ENCODE results near the gene RAD51AP1. TPM values are rescaled to one million over a fixed set of nuclear protein-coding genes. Genes with fewer than 3 reads are reported as not detected.

The RAD51AP1 gene, protein sequence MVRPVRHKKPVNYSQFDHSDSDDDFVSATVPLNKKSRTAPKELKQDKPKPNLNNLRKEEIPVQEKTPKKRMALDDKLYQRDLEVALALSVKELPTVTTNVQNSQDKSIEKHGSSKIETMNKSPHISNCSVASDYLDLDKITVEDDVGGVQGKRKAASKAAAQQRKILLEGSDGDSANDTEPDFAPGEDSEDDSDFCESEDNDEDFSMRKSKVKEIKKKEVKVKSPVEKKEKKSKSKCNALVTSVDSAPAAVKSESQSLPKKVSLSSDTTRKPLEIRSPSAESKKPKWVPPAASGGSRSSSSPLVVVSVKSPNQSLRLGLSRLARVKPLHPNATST
- polyA plus RNA-seq (2011; rRNA removed) (4.3 and 8.2 TPM in 2 replicates), polyA minus RNA-seq (2011; rRNA and poly(A)+ RNA removed) (0.64 and 4.1 TPM in 2 replicates)

DNA sequence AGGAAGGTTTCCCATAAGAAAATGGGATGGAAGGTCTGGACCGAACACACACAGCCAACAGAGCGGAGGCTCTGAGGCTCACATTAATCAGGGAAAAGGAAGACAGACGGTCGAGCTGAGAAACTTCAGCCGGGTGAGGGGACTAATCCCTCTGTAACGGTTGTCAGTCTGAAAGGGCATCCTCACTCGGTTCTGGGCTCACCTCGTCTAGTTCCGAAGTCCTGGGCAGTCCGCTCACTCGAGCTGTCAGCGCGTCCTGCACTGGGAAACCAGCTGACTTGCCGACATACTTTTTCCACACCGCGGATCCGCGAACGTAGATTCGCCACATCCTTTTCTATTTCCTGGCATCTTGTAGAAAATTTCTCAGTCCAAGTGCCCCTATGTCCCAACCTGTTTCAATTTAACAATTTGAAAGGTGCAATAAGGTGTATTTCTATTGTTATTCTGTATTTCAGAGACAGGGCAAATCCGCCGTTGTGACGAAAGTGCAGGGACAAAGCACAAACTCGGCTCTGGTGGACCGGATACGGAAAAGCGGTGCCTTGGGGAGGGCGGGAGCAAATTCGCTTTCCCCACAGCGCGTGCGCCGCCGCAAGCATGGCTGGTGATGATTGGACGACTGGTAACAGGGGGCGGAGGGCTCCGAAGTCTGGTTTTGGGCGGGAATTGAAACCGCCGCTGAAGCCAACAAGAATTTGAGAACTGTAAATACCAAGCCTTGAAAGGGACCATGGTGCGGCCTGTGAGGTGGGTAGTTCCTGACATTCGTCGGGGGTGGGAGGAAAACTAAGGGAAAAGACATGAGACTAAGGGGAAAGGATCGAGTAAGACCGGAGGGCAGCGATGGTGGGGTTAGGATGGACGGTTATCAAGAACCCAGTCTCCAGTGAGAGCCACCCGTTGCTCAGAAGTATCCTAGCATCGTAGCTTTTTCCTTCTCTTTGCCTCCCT lies at the start of gene RAD51AP1:
RAD51AP1 (plus strand) TSS at position 684 of the 954 bp plus-strand sequence; CDS start at position 734, 50 bp downstream.
- peak; percentile 96 for DNase-seq (ENCODE audit: low read depth, low spot score)
- H3K4me3 ChIP-seq (ENCODE audit: low read depth, low read length) = peak within 1 kb of the TSS; percentile 95
- TF ChIP-seq, protein P1, sequence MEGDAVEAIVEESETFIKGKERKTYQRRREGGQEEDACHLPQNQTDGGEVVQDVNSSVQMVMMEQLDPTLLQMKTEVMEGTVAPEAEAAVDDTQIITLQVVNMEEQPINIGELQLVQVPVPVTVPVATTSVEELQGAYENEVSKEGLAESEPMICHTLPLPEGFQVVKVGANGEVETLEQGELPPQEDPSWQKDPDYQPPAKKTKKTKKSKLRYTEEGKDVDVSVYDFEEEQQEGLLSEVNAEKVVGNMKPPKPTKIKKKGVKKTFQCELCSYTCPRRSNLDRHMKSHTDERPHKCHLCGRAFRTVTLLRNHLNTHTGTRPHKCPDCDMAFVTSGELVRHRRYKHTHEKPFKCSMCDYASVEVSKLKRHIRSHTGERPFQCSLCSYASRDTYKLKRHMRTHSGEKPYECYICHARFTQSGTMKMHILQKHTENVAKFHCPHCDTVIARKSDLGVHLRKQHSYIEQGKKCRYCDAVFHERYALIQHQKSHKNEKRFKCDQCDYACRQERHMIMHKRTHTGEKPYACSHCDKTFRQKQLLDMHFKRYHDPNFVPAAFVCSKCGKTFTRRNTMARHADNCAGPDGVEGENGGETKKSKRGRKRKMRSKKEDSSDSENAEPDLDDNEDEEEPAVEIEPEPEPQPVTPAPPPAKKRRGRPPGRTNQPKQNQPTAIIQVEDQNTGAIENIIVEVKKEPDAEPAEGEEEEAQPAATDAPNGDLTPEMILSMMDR (IDR thresholded peaks at IDR 0.05; ENCODE audit: low read depth, low read length) = no peak
- no peaks in the 10 kb centered on the region for H3K27me3 ChIP-seq (ENCODE audit: control insufficient read depth, insufficient read depth, low read length)
- H3K27ac ChIP-seq (ENCODE audit: low read depth, low read length) = peak within 1 kb of the TSS; percentile 87
- POLR2A ChIA-PET = no interaction called here
- CTCF ChIA-PET = interaction anchor here (0.6 kb wide), 1 partner anchor 219 kb away, joined by 3 read pairs; no protein-coding TSS in a partner anchor
- no peaks in the 10 kb centered on the region for H3K9me3 ChIP-seq (ENCODE audit: control insufficient read depth, insufficient read depth, low read length)

DNA sequence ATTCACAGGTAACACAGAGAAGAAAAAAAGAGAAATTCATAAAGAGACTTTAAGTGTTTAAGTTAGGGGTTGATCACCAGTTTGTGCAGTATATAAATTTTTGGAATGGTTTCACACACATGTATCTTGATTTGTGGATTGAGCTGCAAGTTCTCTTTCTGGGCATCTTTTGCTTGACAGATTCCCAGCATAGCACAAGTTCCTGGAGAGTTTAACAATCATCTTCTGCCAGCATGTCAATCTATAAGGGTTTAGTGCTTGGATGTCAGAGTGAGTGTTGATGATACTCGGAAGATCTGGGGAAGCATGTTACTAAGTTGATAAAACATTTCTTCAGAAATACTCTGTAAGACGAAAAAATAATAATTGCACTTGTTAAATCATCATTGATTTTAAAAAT lies 49.1 kb upstream of the RAD51AP1 start:
- ChIA-PET CTCF (no interaction called here), POLR2A (no interaction called here)
- Histone ChIP-seq H3K4me3 (ENCODE audit: low read depth, low read length) (no peak overlapping the region), H3K9me3 (ENCODE audit: control insufficient read depth, insufficient read depth, low read length) (no peaks in the 10 kb centered on the region), H3K27ac (ENCODE audit: low read depth, low read length) (no peak overlapping the region), H3K27me3 (ENCODE audit: control insufficient read depth, insufficient read depth, low read length) (no peaks in the 10 kb centered on the region)
- TF ChIP-seq, protein P1 (IDR thresholded peaks at IDR 0.05; ENCODE audit: low read depth, low read length) = no peak
- no peak for DNase-seq (ENCODE audit: low read depth, low spot score)

DNA sequence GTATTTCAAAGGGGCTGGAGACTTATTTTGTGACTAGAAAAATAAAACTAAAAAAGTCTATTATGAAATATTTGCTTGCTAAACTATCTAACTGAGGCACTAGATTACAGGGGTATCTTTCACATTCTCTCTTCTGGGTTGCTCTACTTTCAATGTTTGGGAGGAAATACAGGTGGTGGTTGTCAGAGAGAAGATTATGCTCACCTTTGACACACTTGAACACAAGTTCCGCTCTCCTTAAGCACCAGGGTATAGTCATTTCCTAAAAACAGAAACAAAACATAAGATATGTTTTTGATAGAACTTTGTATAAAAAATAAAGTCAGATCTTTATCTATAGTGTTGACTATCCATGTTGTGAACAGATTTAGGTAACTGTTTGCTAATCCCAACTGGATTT lies 47.7 kb upstream of the RAD51AP1 start:
- TF ChIP-seq, protein P1 (IDR thresholded peaks at IDR 0.05; ENCODE audit: low read depth, low read length) = no peak
- DNase-seq (ENCODE audit: low read depth, low spot score) = no peak
- H3K4me3 ChIP-seq (ENCODE audit: low read depth, low read length) = no peak overlapping the region
- H3K9me3 ChIP-seq (ENCODE audit: control insufficient read depth, insufficient read depth, low read length) = no peaks in the 10 kb centered on the region
- H3K27me3 ChIP-seq (ENCODE audit: control insufficient read depth, insufficient read depth, low read length) = no peaks in the 10 kb centered on the region
- POLR2A ChIA-PET = no interaction called here
- CTCF ChIA-PET = no interaction called here
- H3K27ac ChIP-seq (ENCODE audit: low read depth, low read length) = no peak overlapping the region

DNA sequence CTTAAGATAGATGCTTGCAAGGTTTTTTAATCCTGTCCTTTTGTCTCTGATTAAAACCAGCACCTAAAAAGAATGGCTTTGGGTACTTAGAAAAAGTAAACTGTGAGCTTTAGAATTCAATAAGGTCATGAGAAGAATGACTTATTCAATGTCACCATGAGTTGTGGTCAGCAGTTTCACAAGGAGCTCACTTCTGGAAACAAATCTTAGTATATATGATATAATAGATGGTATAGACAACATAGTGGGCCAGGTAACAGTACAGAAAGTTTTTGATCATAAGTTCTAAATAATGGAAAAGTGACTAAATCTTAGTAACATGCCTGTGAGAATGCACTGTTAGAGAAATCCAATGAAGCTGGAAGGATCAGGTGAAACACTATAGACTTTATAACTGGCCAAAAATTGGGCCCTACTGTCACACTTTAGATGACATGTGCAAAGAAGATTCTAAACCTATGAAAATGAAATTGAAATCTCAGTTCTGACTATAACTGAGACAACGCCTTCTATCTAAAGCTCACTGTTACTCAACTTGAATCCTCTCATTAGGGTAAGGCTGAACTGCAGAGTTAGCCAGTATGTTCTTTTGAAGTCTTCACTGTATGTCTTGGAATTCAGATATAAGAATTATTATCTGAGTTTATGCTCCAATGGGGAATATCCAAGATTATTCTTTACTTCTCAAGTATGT lies 42.4 kb upstream of the RAD51AP1 start:
- ChIA-PET CTCF (no interaction called here), POLR2A (no interaction called here)
- Histone ChIP-seq H3K27ac (ENCODE audit: low read depth, low read length) (no peak overlapping the region), H3K4me3 (ENCODE audit: low read depth, low read length) (no peak overlapping the region), H3K27me3 (ENCODE audit: control insufficient read depth, insufficient read depth, low read length) (no peaks in the 10 kb centered on the region), H3K9me3 (ENCODE audit: control insufficient read depth, insufficient read depth, low read length) (no peaks in the 10 kb centered on the region)
- DNase-seq (ENCODE audit: low read depth, low spot score) = no peak
- TF ChIP-seq, protein P1 (IDR thresholded peaks at IDR 0.05; ENCODE audit: low read depth, low read length) = no peak
